Measurements from ENCODE around the gene PPP1R15B.

Gene PPP1R15B

GRCh38 chr1:204377800-204378668 lies 33.6 kb downstream of the PPP1R15B start:
- TF ChIP-seq CTCF (conservative IDR thresholded peaks at IDR 0.05) = no peak
- H3K27ac ChIP-seq = peak overlapping the region; percentile 50; the same call in 1 of the 2 replicates

- no peak for TF ChIP-seq CTCF (conservative IDR thresholded peaks at IDR 0.05)
- peak overlapping the region; percentile 50; the same call in 1 of the 2 replicates for H3K27ac ChIP-seq
Measured at GRCh38 chr1:204376919-204377799, 34.5 kb downstream of the PPP1R15B start.

GRCh38 chr1:204376465-204376864 lies 35.2 kb downstream of the PPP1R15B start:
- no peak overlapping the region for H3K27ac ChIP-seq
- no peak for TF ChIP-seq CTCF (conservative IDR thresholded peaks at IDR 0.05)

- H3K27ac ChIP-seq = no peak overlapping the region
- no peak for TF ChIP-seq CTCF (conservative IDR thresholded peaks at IDR 0.05)
Measured at GRCh38 chr1:204373911-204374310, 37.7 kb downstream of the PPP1R15B start.

- TF ChIP-seq CTCF (conservative IDR thresholded peaks at IDR 0.05) = no peak
- no peak overlapping the region for H3K27ac ChIP-seq
Measured at GRCh38 chr1:204370176-204370575, 41.4 kb downstream of the PPP1R15B start.

- H3K27ac ChIP-seq = no peak overlapping the region
- TF ChIP-seq CTCF (conservative IDR thresholded peaks at IDR 0.05) = no peak
Measured at GRCh38 chr1:204368996-204369726, 42.5 kb downstream of the PPP1R15B start.
